ENCODE measurements around the gene TMEM14C. TPM values are rescaled to one million over a fixed set of nuclear protein-coding genes. Genes with fewer than 3 reads are reported as not detected.
"Not testable (repeated sequence)": the region's sequence is repeated elsewhere in the genome, so short reads cannot be mapped to it uniquely, and the experiment has no call there.

Gene TMEM14C
- total and polyA plus RNA-seq, 5 donors = 102 to 174 (median 114) TPM

DNA sequence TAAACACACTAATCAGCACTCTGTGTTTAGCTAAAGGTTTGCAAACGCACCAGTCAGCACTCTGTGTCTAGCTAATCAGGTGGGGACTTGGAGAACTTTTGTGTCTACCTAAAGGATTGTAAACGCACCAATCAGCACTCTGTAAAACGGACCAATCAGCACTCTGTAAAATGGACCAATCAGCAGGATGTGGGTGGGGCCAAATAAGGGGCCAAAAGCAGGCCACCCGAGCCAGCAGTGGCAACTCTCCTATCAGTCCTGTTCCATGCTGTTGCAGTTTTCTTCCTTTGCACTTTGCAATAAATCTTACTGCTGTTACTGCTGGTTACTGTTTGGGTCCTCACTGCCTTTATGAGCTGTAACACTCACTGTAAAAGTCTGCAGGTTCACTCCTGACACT is 18.8 kb downstream of the TMEM14C start:
- 95% methylated on average over 4 of the region's 4 CpGs for WGBS
- not testable (repeated sequence) for ATAC-seq
- intact Hi-C loops (cut with DNase I) = loop anchor here in 1 of 4 donors (10.0 kb wide), 1 partner anchor 47 kb away; the partner anchor contains the start of genes C6orf52 and PAK1IP1

DNA sequence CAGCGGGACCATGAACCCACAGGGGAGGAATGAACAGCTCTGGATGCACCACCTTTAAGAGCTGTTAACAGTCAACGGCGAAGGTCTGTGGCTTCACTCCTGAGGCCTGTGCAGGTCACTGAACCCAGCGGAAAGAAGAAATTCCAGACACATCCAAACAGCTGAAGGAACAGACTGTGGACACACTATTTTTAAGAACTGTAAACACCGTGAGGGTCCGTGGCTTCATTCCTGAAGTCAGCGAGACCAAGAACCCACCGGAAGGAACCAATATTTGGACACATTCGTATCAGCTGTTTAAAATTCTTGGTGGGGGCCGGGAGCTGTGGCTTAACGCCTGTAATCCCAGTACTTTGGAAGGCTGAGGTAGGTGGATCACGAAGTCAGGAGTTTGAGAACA is 19.4 kb downstream of the TMEM14C start:
- intact Hi-C loops (cut with DNase I) = loop anchor here in 1 of 4 donors (10.0 kb wide), 1 partner anchor 47 kb away; the partner anchor contains the start of genes C6orf52 and PAK1IP1
- ATAC-seq = no peak
- Histone ChIP-seq H3K4me3 (ENCODE audit: low read length) (no peak overlapping the region), H3K27ac (ENCODE audit: low read length) (no peak overlapping the region), H3K4me1 (ENCODE audit: control insufficient read depth, insufficient read depth, low read length) (no peaks in the 10 kb centered on the region), H3K9me3 (ENCODE audit: control insufficient read depth, low read length) (no peaks in the 10 kb centered on the region), H3K27me3 (ENCODE audit: control insufficient read depth, insufficient read depth) (no peaks in the 10 kb centered on the region)
- no peak for DNase-seq
- 93% methylated on average over 12 of the region's 12 CpGs for WGBS

More for the DNA sequence above, 18.8 kb downstream of the TMEM14C start:
- not testable (repeated sequence) for H3K4me1 ChIP-seq (ENCODE audit: control insufficient read depth, insufficient read depth, low read length); H3K4me3 ChIP-seq (ENCODE audit: low read length); H3K27ac ChIP-seq (ENCODE audit: low read length); DNase-seq; H3K9me3 ChIP-seq (ENCODE audit: control insufficient read depth, low read length); H3K27me3 ChIP-seq (ENCODE audit: control insufficient read depth, insufficient read depth)

DNA sequence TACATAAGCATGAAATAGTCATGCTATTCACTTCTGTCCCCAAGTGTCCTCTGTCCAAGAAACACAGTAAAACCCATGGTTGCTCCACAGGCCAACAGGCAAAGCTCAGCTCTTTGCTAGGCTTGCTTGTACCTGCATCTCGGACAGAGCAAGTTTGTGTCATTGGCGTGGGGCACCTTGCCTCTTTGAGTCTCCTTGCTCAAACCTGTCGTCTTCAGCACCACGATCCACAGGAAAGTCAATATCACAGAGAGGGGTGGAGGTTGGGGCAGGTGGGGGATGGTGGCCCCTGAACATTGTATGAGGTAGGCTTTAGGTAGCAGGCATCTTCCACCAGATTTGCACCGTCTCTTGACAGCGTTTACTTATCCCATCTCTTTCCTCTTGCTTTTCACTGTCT is 20.6 kb downstream of the TMEM14C start:
- Histone ChIP-seq H3K9me3 (ENCODE audit: control insufficient read depth, low read length) (no peaks in the 10 kb centered on the region), H3K27me3 (ENCODE audit: control insufficient read depth, insufficient read depth) (no peaks in the 10 kb centered on the region), H3K4me3 (ENCODE audit: low read length) (no peak overlapping the region), H3K4me1 (ENCODE audit: control insufficient read depth, insufficient read depth, low read length) (no peaks in the 10 kb centered on the region), H3K27ac (ENCODE audit: low read length) (no peak overlapping the region)
- ATAC-seq (no peak), DNase-seq (no peak)
- WGBS = 81% methylated on average over 6 of the region's 6 CpGs
- intact Hi-C loops (cut with DNase I) = loop anchor here in 1 of 4 donors (10.0 kb wide), 1 partner anchor 49 kb away; the partner anchor contains the start of genes C6orf52 and PAK1IP1

DNA sequence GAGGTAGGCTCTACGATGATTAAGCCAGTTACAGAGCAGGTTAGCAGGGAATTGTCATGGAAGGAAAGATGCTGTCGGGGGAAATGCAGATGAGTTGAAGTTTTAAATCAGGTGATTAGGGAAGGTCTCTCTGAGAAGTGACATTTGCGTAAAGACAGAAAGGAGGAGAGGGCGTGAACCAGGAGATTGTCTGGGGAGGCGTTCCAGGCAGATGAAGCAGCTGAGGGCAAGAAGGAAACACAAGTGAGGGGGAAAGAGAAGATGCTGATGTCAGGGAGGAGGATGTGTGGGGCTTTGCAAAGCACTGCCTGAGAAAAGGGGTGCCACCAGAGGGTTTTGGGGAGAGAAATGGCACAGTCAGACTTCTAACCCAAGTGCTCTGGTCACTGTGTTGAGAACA is 22.2 kb downstream of the TMEM14C start:
- H3K9me3 ChIP-seq (ENCODE audit: control insufficient read depth, low read length) = no peaks in the 10 kb centered on the region
- H3K27ac ChIP-seq (ENCODE audit: low read length) = no peak overlapping the region
- peaks cover 6% of the 10 kb centered on the region for H3K4me1 ChIP-seq (ENCODE audit: control insufficient read depth, insufficient read depth, low read length)
- DNase-seq (no peak), ATAC-seq (no peak)
- no peak overlapping the region for H3K4me3 ChIP-seq (ENCODE audit: low read length)
- intact Hi-C loops (cut with DNase I) = loop anchor here in 1 of 4 donors (10.0 kb wide), 1 partner anchor 50 kb away; the partner anchor contains the start of genes C6orf52 and PAK1IP1
- H3K27me3 ChIP-seq (ENCODE audit: control insufficient read depth, insufficient read depth) = no peaks in the 10 kb centered on the region
- 83% methylated on average over 5 of the region's 5 CpGs for WGBS

DNA sequence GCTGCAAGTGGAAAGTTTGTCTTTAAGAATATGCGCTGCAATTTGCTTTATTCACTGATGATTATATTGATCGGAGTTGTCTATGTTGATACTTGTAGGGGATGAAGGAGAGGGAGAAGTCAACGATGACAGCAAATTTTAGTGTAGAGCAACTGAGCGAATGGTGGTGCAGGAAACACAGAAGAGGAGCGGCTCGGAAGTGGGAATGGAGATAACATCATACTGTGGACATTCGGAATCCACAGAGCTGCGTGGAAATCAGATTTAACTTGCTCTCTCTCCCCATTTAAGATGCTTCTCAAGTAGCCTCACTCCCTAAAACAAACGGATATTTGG is 24.0 kb downstream of the TMEM14C start:
- intact Hi-C loops (cut with DNase I) = loop anchor here in 1 of 4 donors (10.0 kb wide), 1 partner anchor 52 kb away; the partner anchor contains the start of genes C6orf52 and PAK1IP1
- Histone ChIP-seq H3K4me1 (ENCODE audit: control insufficient read depth, insufficient read depth, low read length) (peaks cover 10% of the 10 kb centered on the region), H3K27ac (ENCODE audit: low read length) (peak overlapping the region; percentile 52), H3K4me3 (ENCODE audit: low read length) (peak overlapping the region; percentile 77), H3K9me3 (ENCODE audit: control insufficient read depth, low read length) (no peaks in the 10 kb centered on the region), H3K27me3 (ENCODE audit: control insufficient read depth, insufficient read depth) (no peaks in the 10 kb centered on the region)
- no peak for DNase-seq
- 45% methylated on average over 9 of the region's 9 CpGs for WGBS
- no peak for ATAC-seq

DNA sequence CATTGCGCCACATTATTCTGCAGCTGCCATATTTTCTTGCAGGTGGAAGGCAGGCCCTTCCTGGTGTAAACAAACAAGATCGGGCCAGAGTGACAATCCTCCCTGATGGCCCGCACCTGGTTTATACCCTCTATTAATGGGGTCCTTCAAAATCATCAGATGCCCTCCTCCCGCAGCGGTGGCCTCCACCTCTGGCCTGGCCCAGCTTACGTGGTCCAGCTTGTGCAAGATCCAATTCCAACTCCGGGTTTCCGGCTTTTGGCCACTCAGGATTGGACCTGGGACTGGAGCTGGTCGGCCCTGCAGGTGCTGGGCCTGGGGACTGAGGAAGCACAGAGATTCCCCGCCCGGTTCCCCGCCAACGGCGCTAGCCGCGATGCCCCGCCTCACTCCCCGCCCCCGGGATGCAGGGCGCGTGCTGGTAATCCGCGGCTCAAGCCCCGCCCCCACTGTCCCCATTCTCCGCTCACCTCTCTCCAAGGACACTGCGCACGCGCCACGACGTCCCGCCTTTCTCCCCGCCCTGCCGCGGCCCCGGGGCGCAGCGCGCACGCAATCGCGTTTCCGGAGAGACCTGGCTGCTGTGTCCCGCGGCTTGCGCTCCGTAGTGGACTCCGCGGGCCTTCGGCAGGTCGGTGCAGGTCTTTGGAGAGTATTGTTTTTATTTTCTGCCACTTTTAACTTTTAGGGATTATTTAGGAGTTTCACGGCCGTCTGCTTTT is 24.5 kb downstream of the TMEM14C start, which contains the start of gene TMEM14B:
Gene TMEM14B, plus strand, starts transcription at position 555 of the 722 bp plus-strand sequence. CDS start 1,441 bp downstream, outside the sequence.
- WGBS = 1% methylated on average over 52 of the region's 52 CpGs
- H3K27me3 ChIP-seq (ENCODE audit: control insufficient read depth, insufficient read depth) = no peaks in the 10 kb centered on the region
- H3K27ac ChIP-seq (ENCODE audit: low read length) = peak within 1 kb of the TSS; percentile 52
- peak; percentile 99 to 100 for ATAC-seq
- intact Hi-C loops (cut with DNase I) = loop anchor here in 1 of 4 donors (10.0 kb wide), 1 partner anchor 53 kb away; the partner anchor contains the start of genes C6orf52 and PAK1IP1
- H3K4me1 ChIP-seq (ENCODE audit: control insufficient read depth, insufficient read depth, low read length) = peaks cover 10% of the 10 kb centered on the region
- no peaks in the 10 kb centered on the region for H3K9me3 ChIP-seq (ENCODE audit: control insufficient read depth, low read length)
- peak within 1 kb of the TSS; percentile 77 for H3K4me3 ChIP-seq (ENCODE audit: low read length)
- DNase-seq = peak; percentile 100

DNA sequence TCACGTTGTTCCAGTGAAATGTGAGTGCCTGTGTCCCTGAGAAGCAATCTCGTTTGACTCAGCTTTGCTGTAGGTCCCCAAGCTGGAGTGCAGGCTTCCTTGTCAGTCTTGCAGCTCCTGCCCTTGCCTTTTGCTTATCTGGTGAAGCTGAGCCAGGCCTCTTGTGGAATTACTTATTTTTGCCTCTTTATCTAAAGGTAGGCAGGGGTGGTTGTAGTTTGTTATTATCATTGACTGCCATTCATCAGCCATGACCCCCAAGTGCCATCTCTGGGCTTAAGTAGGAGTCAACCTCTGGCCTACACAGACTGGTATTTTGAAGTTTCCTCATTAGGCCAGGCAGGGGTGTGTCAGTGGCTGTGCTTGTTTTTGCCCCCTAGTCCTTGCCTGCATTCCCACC is 26.9 kb downstream of the TMEM14C start:
- WGBS = 26% methylated on average over 2 of the region's 2 CpGs
- Histone ChIP-seq H3K27ac (ENCODE audit: low read length) (no peak overlapping the region), H3K4me3 (ENCODE audit: low read length) (no peak overlapping the region), H3K4me1 (ENCODE audit: control insufficient read depth, insufficient read depth, low read length) (peaks cover 10% of the 10 kb centered on the region), H3K27me3 (ENCODE audit: control insufficient read depth, insufficient read depth) (no peaks in the 10 kb centered on the region), H3K9me3 (ENCODE audit: control insufficient read depth, low read length) (no peaks in the 10 kb centered on the region)
- no peak for DNase-seq
- intact Hi-C loops (cut with DNase I) = loop anchor here in 1 of 4 donors (10.0 kb wide), 1 partner anchor 55 kb away; the partner anchor contains the start of genes C6orf52 and PAK1IP1
- no peak for ATAC-seq

DNA sequence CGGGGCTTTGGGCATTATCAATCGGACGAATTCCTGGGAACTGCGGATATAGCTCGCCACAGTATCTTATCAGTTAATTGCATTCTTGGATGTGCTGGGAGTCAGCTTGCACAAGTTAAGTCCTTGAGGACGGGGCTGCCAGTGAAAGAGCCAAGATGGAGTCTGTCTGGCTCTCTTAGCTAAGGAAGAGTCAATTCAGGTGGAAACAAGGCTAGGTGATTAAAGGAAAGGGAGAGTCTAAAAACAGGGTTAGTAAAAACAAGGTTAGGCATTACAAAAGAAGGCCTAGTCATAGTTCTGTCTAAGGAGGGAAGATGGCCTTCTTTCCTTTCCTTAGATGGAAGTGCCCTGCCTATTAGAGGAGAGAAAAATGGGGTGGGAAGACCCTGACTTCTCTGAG is 27.7 kb downstream of the TMEM14C start:
- WGBS = 51% methylated on average over 6 of the region's 6 CpGs
- H3K27ac ChIP-seq (ENCODE audit: low read length); H3K4me1 ChIP-seq (ENCODE audit: control insufficient read depth, insufficient read depth, low read length); ATAC-seq; intact Hi-C loops (cut with DNase I); H3K4me3 ChIP-seq (ENCODE audit: low read length); H3K27me3 ChIP-seq (ENCODE audit: control insufficient read depth, insufficient read depth); DNase-seq; H3K9me3 ChIP-seq (ENCODE audit: control insufficient read depth, low read length): not testable (repeated sequence)

DNA sequence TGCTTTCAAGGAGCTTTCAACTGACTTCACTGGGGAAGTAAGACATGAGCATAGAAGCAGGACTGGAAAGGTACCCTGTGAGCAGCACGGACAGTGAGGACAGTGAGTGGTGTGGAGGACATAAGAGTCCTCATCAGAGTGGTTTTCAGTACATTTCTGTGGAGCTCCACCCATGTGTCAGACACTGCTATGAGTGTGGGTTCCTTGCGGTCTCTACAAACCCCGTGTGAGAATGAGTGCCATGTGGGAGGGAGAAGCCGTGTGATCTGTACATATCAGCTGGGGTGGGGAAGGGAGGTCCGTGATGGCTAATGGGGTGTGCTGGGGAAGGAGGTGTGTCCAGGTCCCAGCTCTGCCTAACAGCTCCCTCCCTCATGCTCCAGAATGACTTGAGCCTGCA is 28.9 kb downstream of the TMEM14C start:
- intact Hi-C loops (cut with DNase I) = not testable (repeated sequence)

DNA sequence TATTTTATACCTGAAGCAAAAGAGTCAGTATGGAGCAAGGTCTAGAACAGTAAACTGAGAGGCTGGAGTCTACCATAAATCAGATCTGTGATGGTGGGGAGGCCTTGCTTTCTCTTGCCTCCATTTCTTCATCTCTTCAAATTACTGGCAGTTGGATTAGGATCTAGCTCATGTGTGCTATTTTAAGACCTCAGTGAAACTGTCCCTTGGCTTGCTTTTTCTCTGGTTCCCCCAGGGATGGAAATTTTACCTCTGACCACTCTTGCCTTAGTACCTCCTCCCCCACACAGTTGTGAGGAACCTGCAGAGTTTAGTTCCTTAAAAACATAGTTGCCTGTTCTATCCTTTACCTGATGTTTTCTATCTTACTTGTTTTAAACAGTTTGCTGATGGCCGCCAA is 33.2 kb downstream of the TMEM14C start:
- H3K27me3 ChIP-seq (ENCODE audit: control insufficient read depth, insufficient read depth) = no peaks in the 10 kb centered on the region
- no peak for ATAC-seq
- WGBS = 78% methylated on average over 1 of the region's 1 CpG
- peaks cover 3% of the 10 kb centered on the region for H3K4me1 ChIP-seq (ENCODE audit: control insufficient read depth, insufficient read depth, low read length)
- H3K4me3 ChIP-seq (ENCODE audit: low read length) = no peak overlapping the region
- DNase-seq = no peak
- intact Hi-C loops (cut with DNase I) = no loop called here
- H3K27ac ChIP-seq (ENCODE audit: low read length) = no peak overlapping the region
- H3K9me3 ChIP-seq (ENCODE audit: control insufficient read depth, low read length) = no peaks in the 10 kb centered on the region

More for the DNA sequence above, 28.9 kb downstream of the TMEM14C start:
- ATAC-seq; H3K27me3 ChIP-seq (ENCODE audit: control insufficient read depth, insufficient read depth); H3K4me3 ChIP-seq (ENCODE audit: low read length); DNase-seq; H3K9me3 ChIP-seq (ENCODE audit: control insufficient read depth, low read length); H3K27ac ChIP-seq (ENCODE audit: low read length); H3K4me1 ChIP-seq (ENCODE audit: control insufficient read depth, insufficient read depth, low read length): not testable (repeated sequence)
- 67% methylated on average over 5 of the region's 5 CpGs for WGBS

DNA sequence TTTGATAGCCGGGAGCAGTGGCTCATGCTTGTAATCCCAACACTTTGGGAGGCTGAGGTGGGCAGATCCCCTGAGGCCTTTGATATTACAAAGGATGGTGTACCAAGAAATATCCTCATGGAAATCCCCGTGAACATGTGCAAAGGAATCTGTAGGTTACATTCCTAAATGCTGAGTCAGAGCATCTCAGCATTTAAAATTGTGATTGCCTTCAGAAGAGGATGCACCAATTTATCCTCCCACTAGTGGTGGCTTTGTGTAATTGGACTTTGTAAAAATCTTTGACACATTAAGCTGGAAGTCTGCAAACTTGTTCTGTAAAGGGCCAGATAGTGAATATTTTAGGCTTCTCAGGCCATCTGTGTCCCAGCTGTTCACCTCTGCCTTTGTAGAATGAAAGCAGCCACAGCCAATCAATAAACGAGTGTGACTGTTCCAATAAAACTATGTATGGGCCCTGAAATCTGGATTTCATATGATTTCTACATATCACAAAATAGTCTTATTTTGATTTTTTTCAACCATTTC is 36.5 kb downstream of the TMEM14C start:
- intact Hi-C loops (cut with DNase I) = no loop called here
- Histone ChIP-seq H3K27me3 (ENCODE audit: control insufficient read depth, insufficient read depth) (no peaks in the 10 kb centered on the region), H3K27ac (ENCODE audit: low read length) (no peak overlapping the region), H3K9me3 (ENCODE audit: control insufficient read depth, low read length) (no peaks in the 10 kb centered on the region), H3K4me3 (ENCODE audit: low read length) (no peak overlapping the region), H3K4me1 (ENCODE audit: control insufficient read depth, insufficient read depth, low read length) (peaks cover 3% of the 10 kb centered on the region)
- DNase-seq (no peak), ATAC-seq (peak in 1 of 2 donors; percentile 36)
- 52% methylated on average over 3 of the region's 3 CpGs for WGBS

All from right cardiac atrium (tissue), 5 donors.